ENCODE results near the gene CNTNAP2.

Gene CNTNAP2

DNA sequence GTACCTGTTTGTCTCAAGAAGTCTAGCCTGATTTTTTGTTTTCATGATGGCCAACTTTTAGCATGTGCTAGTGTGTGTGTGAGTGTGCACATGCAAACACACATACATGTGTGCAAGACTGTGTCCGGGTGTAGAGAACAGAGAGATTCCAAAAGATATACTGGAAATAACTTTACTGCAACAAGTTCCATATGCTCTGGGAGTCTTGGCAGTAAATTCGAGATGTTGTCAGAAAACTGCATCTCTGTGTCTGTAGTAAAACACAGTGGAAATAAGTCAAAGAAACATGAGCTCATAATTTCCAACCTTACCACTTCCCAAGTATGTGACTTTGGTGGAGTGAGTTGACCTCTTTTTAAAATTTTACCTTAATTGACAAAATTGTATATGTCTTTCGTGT, 1523.2 kb downstream of the CNTNAP2 start:
- TF ChIP-seq SPI1 (IDR thresholded peaks at IDR 0.05; ENCODE audit: low read depth, low read length) (no peak), POLR2AphosphoS5 (IDR thresholded peaks at IDR 0.05; ENCODE audit: low read depth, low read length) (no peak), POU2F2 (IDR thresholded peaks at IDR 0.05; ENCODE audit: low read depth, low read length) (no peak), TAF1 (IDR thresholded peaks at IDR 0.05; ENCODE audit: low read depth, low read length) (no peak), POLR2A (IDR thresholded peaks at IDR 0.05; ENCODE audit: low read depth, low read length) (no peak), PAX5 (IDR thresholded peaks at IDR 0.05; ENCODE audit: insufficient read depth, low read length, severe bottlenecking) (no peak)
- FAIRE-seq, result no peak
- DNase-seq (ENCODE audit: insufficient read length, low spot score), result no peak

DNA sequence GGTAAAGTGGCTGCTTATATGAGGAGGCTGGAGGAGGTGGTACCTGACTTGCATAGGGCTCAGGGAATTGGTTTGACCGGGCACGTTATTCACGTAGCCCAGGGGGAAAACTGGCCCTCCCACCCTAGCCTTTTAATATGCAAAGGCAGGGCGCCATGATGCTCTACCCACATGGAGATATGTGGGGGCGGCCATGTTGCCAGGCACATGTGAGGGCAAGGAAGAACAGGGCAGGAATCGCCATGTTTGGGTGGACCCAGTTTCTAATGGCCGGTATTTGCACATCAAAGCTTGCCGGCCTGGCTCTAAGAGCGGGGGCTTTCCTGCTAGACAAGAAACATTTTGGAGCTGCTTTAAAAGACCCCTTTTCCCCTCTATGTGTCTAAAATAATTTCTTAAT, 1524.2 kb downstream of the CNTNAP2 start:
- DNase-seq (ENCODE audit: insufficient read length, low spot score), result no peak
- FAIRE-seq, result no peak
- TF ChIP-seq TAF1 (IDR thresholded peaks at IDR 0.05; ENCODE audit: low read depth, low read length) (no peak), POLR2A (IDR thresholded peaks at IDR 0.05; ENCODE audit: low read depth, low read length) (no peak), POU2F2 (IDR thresholded peaks at IDR 0.05; ENCODE audit: low read depth, low read length) (no peak), PAX5 (IDR thresholded peaks at IDR 0.05; ENCODE audit: insufficient read depth, low read length, severe bottlenecking) (no peak)

DNA sequence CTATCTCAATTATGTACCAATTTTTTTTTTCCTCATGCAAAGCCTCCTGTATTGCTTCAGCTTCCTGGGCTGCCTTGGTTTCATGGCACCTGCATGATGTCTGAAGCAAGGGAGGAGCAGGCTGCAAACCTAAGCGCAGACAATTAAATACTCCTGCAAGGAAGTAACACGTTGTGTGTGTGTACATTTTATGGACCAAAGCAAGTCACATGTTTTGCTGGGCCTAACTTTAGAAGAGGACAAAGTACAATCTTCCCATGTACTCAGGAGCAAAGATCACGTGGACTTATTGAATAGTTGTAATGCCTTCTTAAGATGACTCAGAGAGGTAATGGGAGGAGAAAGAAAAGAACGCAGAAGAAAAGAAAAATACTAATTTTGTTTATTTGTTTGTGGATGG, 1530.0 kb downstream of the CNTNAP2 start:
- FAIRE-seq, result no peak

DNA sequence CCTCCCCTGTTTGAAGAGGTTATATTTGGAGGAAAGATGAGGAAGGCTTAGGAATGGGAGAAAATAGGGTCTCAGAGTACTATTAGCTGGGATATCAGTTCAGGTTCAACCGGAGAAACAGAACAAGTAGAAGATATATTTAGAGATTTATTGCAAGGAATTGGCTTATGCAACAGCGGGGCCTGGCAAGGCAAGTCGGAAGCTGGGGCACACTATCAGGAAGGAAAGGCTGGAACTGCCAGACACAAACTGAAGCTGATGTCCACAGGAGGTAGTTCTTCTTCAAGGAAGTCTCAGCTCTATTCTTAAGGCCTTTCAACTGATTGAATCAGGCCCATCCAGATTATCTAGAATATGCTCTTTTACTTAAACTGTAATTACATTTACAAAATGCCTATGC, 1534.4 kb downstream of the CNTNAP2 start:
- TF ChIP-seq POLR2AphosphoS5 (IDR thresholded peaks at IDR 0.05; ENCODE audit: low read depth, low read length) (no peak), PAX5 (IDR thresholded peaks at IDR 0.05; ENCODE audit: insufficient read depth, low read length, severe bottlenecking) (no peak), POLR2A (IDR thresholded peaks at IDR 0.05; ENCODE audit: low read depth, low read length) (no peak), POU2F2 (IDR thresholded peaks at IDR 0.05; ENCODE audit: low read depth, low read length) (no peak), TAF1 (IDR thresholded peaks at IDR 0.05; ENCODE audit: low read depth, low read length) (no peak), SPI1 (IDR thresholded peaks at IDR 0.05; ENCODE audit: low read depth, low read length) (no peak)
- FAIRE-seq (no peak), DNase-seq (ENCODE audit: insufficient read length, low spot score) (no peak)

More for the DNA sequence above, 1530.0 kb downstream of the CNTNAP2 start:
- no peak for DNase-seq (ENCODE audit: insufficient read length, low spot score)
- TF ChIP-seq POLR2A (IDR thresholded peaks at IDR 0.05; ENCODE audit: low read depth, low read length) (no peak), PAX5 (IDR thresholded peaks at IDR 0.05; ENCODE audit: insufficient read depth, low read length, severe bottlenecking) (no peak), SPI1 (IDR thresholded peaks at IDR 0.05; ENCODE audit: low read depth, low read length) (no peak), POU2F2 (IDR thresholded peaks at IDR 0.05; ENCODE audit: low read depth, low read length) (no peak), TAF1 (IDR thresholded peaks at IDR 0.05; ENCODE audit: low read depth, low read length) (no peak), POLR2AphosphoS5 (IDR thresholded peaks at IDR 0.05; ENCODE audit: low read depth, low read length) (no peak)

DNA sequence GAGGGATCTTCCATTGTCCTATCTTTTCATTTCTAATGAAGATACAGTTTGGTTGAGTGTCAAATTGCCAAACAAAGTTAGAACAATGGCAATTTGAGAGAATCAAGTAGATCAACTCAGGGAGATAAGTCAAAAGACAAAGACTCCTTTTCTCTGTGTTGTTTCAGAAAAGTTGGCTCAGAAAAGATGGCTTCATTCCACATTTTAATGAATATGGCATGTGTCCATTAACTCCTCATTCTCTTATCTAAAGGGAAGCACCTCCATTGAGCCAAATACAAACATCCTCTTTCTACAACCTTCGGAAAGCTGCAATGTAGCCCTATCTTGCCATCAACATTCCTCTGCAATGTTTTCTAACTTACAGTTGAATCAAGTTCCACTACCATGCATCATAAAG, 1535.0 kb downstream of the CNTNAP2 start:
- TF ChIP-seq TAF1 (IDR thresholded peaks at IDR 0.05; ENCODE audit: low read depth, low read length) (no peak), SPI1 (IDR thresholded peaks at IDR 0.05; ENCODE audit: low read depth, low read length) (no peak), POU2F2 (IDR thresholded peaks at IDR 0.05; ENCODE audit: low read depth, low read length) (no peak), POLR2AphosphoS5 (IDR thresholded peaks at IDR 0.05; ENCODE audit: low read depth, low read length) (no peak), POLR2A (IDR thresholded peaks at IDR 0.05; ENCODE audit: low read depth, low read length) (no peak), PAX5 (IDR thresholded peaks at IDR 0.05; ENCODE audit: insufficient read depth, low read length, severe bottlenecking) (no peak)
- no peak for DNase-seq (ENCODE audit: insufficient read length, low spot score)
- no peak for FAIRE-seq

DNA sequence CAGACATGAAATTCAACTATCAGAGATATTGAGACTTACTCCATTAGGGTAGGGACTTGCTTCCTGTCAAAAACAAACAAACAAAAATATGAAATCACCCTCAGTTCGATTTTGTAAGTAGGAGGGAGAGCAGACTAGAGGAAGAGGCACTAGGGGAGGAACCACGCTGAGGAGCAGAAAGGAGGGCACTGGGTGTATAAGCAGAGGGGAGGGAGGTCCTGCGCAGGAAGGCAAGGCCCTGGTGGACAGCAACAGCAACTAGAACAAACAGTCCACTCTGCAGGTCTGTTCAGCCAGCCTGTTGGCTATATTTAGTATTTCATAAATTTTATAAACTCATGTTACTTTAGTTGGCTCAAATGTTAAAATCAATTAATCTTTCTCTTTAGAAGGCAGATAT, 1536.9 kb downstream of the CNTNAP2 start:
- DNase-seq (ENCODE audit: insufficient read length, low spot score), result no peak
- FAIRE-seq, result no peak
- no peak for TF ChIP-seq POLR2A (IDR thresholded peaks at IDR 0.05; ENCODE audit: low read depth, low read length)

DNA sequence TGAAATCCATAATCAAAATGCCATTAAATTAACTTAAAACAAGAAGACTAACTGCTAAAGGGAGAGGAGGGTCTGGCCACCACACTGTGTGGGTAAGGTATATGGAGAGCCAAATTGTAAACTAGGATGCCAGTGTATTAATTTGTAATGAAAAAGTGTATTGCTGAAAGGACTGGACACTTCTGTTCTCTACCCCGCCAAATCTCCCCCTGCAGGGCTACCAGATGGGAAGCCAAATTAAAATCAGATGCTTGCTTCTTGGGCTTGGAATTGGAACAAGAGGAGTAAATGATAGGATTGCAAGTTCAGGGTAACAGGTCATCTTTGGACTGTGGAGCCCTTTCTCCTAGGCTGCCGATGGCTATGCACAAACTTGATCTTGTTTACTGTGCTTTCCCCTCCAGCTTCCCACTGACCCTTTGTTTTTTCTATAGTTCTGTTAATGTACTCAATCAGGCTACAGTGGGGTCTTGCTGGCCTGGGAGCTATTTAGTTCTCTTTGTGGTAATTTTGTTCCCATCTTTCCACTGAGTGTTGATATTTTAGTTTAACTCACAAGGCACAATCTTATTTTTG, 1541.9 kb downstream of the CNTNAP2 start:
- DNase-seq (ENCODE audit: insufficient read length, low spot score) (no peak), FAIRE-seq (no peak)
- TF ChIP-seq SPI1 (IDR thresholded peaks at IDR 0.05; ENCODE audit: low read depth, low read length) (no peak), POU2F2 (IDR thresholded peaks at IDR 0.05; ENCODE audit: low read depth, low read length) (no peak), POLR2AphosphoS5 (IDR thresholded peaks at IDR 0.05; ENCODE audit: low read depth, low read length) (no peak), POLR2A (IDR thresholded peaks at IDR 0.05; ENCODE audit: low read depth, low read length) (no peak), TAF1 (IDR thresholded peaks at IDR 0.05; ENCODE audit: low read depth, low read length) (no peak), PAX5 (IDR thresholded peaks at IDR 0.05; ENCODE audit: insufficient read depth, low read length, severe bottlenecking) (no peak)

DNA sequence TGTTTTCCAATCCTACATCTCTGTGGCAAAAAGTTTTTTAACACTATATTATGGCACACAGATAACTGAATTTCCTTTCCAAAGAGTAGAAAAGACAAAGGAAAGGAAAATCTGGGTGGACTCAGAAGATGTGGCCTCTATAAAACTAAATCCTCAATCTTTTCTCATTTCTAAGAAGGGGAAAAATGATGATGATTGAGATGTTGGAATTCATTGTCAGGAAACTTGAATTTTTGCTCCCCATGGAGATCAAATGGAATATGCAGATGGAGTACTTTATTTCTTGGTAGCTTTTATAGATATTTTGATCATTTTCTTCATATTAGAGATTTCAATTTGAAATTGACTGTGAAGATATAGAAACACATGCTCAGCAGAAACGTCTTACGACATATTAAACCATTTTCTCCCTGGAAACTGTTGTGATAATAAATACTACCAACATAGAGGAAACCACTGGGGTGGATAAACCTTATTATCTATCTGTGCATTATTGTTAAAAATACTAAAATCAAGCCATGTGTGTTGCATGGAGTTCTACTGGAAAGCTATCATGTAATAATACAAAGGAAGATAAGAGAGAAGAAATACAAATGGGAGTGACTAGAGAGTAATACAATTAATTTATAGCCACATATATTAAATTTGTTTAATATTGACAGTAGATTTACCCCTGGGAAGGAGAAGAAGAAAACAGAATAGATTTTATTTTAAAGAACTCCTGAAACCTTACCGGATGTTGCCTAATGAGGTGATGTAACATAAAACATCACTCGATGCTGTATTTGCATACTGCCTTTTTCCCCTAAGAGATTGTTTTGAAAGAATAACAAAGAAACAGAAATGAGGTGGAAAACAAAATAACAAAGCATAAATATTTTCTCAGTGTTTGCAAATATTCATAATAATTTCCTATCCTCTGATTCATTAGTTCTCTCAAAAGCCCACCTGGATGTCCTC, 1542.7 kb downstream of the CNTNAP2 start:
- DNase-seq (ENCODE audit: insufficient read length, low spot score) (no peak), FAIRE-seq (no peak)
- TF ChIP-seq POLR2A (IDR thresholded peaks at IDR 0.05; ENCODE audit: low read depth, low read length) (no peak), POU2F2 (IDR thresholded peaks at IDR 0.05; ENCODE audit: low read depth, low read length) (no peak), TAF1 (IDR thresholded peaks at IDR 0.05; ENCODE audit: low read depth, low read length) (no peak), PAX5 (IDR thresholded peaks at IDR 0.05; ENCODE audit: insufficient read depth, low read length, severe bottlenecking) (no peak), SPI1 (IDR thresholded peaks at IDR 0.05; ENCODE audit: low read depth, low read length) (no peak), POLR2AphosphoS5 (IDR thresholded peaks at IDR 0.05; ENCODE audit: low read depth, low read length) (no peak)

DNA sequence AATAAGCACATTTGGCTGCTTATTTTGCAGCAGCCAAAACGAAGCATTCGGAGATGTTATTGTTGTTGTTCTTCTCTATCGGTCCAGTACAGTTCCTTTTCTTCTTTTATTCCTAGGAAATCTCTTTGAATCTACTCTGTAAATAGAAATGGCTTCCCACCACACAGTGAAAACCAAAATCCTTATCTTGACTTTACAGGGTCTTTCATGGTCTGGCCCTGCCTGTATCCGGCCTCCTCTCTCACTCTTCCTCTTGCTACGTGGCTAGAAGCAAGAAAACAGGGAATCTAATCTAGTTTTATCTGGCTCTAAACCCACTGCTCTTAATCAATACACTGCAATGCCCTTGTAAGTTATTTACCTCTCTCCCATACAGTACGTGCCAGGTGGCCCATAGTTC, 1547.9 kb downstream of the CNTNAP2 start:
- FAIRE-seq, result no peak

DNA sequence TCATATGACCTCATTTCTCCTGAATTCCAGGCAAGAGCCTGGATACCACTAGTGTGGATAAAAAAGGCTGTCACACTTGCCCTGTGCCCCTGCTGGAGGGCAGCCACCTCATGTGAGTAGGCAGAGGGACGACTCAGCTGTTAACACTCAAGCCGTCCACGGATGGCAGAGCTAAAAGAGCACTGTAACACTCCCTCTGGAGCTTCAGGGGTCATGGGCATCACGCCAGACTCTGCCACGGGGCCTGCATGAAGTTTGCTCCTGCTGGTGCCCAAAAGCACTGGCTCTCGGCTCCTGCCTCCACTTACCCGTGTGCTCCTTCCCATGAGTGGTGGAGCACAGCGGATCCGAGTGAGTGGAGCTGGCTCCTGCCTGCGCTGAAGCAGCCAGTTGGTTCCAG, 1554.2 kb downstream of the CNTNAP2 start:
- DNase-seq (ENCODE audit: insufficient read length, low spot score), result no peak
- TF ChIP-seq POLR2AphosphoS5 (IDR thresholded peaks at IDR 0.05; ENCODE audit: low read depth, low read length) (no peak), PAX5 (IDR thresholded peaks at IDR 0.05; ENCODE audit: insufficient read depth, low read length, severe bottlenecking) (no peak)
- no peak for FAIRE-seq

More for the DNA sequence above, 1547.9 kb downstream of the CNTNAP2 start:
- no peak for TF ChIP-seq POLR2AphosphoS5 (IDR thresholded peaks at IDR 0.05; ENCODE audit: low read depth, low read length)
- TF ChIP-seq SPI1 (IDR thresholded peaks at IDR 0.05; ENCODE audit: low read depth, low read length), result no peak
- DNase-seq (ENCODE audit: insufficient read length, low spot score), result no peak
